Stimulated activated CD4-positive, alpha-beta T cell treated with anti-CD3 and anti-CD28 coated beads, Interleukin-4, amount 100 ng/mL, for 24 hours (primary cell): Measurements from ENCODE around the gene ZBP1.

Source experiments
- DNase-seq: peaks from one replicate; pipeline ENCODE4 v3.0.0-alpha.2; 2020

ZBP1 gene

DNA sequence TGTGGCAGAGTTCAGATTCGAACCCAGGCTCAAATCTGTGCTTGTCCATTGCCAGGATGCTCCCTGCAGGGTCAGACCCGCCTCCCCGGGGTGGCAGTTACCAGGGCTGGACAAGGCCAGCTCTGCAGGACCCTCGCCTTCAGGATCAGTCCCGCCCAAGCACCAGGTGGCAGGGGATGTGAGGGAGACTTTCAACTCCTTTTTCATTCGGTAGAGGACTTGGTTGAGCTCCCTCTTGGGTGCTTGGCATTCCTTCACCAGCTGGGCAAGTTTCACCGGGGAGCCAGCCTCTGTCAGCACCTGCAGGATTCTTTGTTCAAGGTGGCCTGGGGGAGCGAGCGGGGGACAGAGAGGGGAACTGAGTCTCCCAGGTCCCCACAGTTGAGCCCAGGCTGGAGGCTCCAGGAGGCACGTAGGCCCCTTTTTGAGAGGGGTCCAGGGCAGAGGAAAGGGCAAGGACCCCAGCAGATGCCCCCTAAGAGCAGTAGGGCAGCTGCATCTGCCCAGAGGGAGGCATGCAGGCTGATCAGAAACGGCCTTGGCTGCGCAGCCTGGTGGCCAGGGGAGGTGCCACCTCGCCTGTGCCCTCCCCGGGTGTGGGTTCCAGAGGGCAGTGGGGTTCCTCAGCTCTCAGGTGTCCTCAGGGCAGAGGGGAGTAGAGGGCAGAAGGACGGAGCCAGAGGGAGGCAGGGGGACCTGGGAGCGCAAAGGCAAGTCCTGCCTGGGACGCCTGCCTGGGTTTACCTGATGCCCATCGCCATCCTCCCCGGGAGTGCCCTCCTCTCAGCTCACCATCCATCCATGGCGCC lies 3.9 kb downstream of the ZBP1 start:
- DNase-seq, result no peak

DNA sequence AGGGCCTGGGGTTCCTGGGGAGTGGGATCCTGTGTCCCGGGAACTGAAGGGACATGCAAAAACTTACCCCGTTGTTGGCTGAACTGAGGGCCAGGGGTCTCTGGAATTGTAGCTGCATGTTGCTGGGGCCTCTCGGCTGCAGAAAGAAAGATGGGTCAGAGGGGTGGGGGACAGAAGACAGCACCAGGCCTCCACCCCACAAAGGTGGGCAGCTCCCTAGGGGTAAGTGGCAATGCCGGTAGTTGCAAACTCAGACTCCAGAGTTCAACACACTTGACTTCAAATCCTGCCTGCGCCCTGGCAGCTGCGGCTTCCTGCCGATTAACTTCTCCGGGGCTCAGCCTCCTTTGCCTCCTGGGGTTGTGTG lies 4.8 kb downstream of the ZBP1 start:
- no peak for DNase-seq

DNA sequence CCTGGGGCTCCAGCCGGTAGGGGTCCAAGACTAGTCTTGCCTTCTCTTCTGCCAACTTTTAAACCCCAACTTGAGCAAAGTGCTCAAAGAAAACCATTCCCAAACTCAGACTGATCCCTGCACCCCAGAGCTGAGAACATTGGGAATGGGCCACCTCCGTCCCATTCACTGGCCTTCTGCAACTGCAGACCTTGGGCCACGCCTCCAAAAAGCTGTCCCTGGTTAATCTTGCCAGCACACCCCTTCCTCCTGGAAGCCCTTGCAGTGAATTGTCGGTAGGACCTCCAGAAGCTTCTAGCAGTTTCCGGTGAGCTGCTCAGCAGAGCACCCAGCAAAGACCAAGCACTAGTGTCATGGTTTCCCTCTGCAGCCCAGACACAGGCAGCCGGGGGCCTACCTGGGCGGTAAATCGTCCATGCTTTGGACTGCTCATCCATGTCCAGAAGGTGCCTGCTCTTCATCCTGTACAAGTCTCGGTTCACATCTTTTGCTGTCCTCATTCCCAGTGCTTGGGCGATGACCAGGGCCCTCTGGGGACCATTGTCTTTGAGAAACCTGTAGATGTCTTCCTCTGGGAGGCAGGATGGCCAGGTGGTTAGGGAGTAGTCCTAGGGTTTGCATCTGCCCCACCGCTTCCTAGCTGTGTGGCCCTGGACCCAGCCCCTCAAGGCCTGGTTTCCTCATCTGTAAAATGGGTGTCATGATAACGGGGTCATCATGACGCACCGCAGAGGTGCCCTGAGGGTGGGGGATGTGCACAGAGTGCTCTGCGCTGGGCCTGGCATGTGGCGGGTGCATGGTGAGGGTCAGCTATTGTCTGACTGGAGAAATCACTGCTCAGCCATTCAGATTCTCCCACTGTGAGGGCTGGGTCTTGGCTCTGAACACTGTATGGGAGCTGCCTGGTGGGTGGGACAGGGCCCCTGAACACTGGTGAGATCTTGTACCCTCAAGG lies 5.5 kb downstream of the ZBP1 start:
- no peak for DNase-seq

DNA sequence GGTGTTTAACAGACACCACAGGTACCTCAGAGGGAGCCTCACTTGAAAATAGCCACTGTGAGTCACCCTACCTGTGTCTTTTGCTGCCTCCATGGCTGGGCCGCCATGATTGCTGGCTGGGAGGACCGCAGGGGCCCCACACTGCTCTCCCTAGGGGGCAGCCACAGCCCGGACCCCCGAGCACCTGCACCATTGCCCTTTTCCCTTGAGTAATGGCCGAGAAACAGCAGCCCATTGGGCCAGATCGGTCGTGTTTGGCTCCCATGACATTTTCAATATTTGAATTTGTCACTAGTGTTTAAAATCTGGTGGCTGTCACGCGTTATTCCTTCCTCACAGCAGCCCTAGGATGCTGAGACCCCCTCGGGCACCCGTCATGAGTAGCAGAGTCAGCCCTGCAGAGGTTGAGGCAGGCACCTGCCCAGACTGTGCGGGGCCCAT lies 6.7 kb downstream of the ZBP1 start:
- DNase-seq, result no peak

DNA sequence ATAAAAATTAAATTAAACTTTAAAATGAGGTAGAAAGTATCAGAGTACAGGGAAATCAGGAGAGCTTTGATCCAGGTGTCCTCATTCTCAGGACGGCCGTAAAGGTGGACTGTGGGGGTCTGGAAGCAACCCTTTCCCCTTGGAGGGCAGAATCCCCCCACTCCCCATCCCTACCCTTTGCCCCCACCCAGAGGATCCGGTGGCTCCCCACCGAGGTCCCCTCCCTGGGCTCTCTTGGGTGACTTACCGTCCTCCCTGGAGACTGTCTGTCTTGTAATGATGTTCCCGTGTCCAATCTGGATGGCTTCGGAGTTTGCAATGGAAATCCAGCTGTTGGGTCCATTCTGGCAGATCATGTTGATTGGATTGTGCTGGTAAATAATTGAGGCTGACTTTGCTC lies 7.3 kb downstream of the ZBP1 start:
- DNase-seq, result no peak

DNA sequence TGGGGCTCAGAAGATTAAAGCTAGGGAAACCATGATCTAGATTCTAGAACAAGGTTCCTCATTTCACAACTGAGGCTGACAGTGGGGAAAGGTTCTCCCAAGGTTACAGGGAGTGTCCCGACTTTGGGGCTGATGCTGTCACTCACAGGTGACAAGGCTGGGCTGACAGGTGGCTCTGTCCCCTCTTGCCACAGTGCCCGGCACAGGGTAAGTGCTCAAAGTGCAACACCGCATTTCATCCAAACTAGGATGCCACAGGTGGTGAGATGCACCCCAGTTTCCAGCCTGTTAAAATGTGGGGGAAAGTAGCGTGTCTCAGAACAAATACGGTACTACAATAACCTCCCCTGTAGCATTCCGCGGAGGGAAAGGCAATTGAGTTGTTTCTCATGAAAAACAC lies 7.8 kb downstream of the ZBP1 start:
- no peak for DNase-seq

DNA sequence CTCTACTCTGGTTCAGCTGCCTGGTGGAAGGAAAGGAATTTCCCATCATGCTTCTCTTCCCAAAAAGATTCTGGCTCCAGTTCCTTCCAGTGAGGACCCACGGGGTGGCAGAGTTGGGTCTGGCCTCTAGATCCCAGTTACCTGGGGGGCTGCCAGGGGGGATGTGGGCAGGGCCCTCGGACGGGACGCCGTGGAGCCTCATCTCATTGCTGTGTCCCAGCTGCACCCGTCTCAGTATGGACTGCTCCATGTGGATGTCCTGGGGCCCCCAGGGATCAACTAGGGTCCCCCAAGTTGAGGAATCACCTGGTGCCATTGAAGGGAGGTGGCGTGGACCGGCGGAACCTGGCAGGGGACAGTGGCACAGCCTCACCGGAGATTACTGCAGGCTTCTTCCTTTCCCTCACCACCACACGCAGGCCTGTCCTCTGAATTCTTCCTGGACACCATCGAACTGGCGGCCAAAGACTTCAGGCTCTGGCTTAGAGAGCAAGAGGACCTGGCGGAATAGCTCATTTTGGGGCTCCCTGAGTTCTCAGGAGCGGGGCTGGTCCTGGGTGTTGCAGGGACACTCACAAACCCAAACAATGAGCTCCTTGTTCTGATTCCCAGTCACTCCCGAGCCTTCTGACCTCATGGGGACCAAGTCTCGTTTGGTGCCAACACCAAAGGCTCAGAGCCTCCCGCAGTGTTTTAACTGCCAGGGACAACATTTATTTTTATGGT lies 8.5 kb downstream of the ZBP1 start:
- no peak for DNase-seq

DNA sequence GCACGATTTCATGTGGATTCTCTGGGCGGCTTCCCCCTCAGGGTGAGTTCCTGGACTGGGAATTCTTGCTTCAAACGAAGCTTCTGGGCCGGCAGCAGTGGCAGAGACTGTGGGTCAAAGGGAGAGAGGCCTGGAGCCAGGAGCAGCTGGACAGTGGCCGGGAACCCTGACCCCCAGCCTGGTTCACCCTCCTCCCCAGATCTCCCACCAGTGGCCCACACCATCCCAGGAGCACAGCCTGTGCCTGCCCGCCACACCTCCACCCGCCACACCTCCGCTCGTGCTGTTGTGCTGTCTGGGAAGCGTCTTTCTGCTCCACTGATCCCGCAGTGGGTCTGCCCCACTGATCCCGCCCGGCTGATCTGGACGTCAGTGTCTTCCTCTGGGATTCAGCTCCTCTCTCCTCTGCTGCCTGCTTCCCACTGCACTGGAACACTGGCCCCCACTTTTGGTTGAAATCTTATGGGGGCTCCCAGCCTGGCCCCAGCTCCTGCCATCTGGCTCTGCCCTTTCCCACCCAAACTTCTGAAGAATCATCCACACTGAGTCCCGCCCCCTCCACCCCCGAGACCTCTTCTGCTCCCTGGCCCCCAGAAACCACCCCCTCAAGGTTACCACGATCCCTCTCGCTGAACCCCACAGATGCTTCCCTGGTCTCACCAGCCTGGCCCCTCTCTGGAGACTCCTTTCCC lies 9.8 kb downstream of the ZBP1 start:
- no peak for DNase-seq

DNA sequence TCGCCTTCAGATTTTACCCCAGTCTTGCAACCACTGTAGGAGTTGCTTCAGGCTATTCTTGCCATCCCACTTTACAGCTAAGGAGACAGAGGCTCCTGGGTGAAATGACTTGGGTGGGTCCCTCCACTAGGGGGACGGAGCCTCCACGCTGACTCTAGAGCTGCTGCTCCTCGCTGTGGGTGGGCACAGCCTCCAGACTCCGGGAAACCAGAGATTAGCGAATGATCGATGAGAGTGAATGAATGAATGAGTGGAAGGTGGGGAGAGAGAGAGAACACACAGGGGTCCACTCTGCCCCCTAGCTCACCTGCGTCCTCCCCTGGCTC lies 10.4 kb downstream of the ZBP1 start:
- DNase-seq, result no peak

DNA sequence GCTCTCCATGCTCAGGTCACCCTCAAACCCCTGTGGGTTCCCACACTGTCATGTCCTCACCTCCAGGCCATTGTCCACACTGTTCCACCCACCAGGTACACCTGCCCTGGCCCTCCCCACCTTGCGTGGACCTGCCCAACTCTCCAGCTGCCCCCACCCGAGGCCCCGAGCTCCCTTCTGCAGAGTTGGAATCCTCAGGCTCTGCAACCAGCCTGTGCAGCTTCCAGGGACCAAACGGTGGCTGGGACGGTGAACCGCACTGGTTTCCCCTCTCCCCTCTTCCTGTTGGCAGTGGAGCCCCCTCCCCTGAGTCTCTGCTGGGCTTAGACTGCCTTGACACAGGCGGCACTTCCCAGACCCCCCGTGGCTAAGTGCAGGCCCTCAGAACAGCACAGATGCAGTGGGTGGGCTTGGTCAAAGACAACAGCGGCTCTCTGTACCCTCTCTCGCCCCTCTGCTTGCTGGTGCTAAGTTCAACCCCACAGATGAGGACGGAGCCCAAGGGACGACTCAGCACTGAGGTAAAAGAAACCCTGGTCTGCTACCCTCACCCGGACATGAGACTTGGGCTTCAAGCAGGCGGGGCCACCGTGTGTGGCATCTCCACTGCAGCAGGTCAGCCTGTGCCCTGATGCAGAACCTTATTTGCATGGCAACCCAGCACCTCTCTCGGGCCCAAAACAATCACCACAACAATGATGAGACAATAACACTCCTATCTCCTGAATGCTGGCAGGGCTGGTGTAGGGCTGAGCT lies 11.0 kb downstream of the ZBP1 start:
- no peak for DNase-seq

DNA sequence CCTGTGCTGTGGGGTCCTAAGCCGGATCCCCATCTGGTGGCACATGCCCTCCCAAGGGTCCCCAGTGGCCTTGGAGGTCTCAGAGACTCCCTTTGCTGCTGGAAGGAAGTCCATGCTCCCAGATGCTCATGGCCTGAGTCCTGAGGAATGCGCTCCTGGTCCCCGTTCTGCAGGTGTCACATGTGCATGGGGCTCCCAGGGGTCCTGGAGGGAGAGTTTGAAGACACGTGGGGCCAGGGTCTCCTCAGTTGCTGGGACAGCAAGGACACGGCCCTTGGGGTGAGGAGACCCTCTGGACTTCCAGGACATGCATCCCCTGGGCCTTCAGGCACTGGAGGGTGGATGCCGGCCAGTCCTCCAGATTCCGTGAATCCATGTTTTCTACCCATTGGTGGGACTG lies 11.7 kb downstream of the ZBP1 start:
- DNase-seq, result no peak

DNA sequence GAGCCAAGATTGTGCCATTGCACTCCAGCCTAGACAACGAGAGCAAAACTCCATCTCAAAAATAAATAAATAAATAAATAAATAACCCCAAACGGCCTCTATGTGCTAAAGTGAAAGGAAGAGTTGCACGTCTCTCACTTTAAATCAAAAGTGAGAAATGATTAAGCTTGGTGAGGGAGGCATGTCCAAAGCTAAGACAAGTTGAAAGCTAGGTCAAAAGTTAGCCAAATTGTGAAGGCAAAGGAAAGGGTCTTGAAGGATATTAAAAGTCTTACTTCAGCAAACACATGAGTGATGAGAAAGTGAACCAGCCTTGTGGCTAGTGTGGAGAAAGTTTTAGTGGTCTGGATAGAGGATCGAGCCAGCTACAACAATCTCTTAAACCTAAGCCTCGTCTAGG lies 14.3 kb downstream of the ZBP1 start:
- no peak for DNase-seq

DNA sequence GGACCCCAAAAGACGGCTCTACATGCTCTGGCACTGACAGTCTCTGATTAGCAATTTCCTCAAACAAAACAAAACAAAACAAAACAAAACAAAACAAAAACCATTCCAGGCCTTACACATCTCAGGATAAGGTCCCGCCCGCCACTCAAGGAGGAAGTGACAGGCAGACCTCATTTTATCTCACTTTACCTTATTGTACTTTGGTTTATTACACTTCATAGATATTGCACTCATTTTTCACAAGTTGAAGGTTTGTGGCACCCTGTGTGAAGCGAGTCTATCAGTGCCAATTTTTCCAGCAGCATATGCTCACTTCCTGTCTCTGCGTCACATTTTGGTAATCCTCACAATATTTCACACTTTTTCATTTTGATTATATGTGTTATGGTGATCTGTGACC lies 15.2 kb downstream of the ZBP1 start:
- no peak for DNase-seq

DNA sequence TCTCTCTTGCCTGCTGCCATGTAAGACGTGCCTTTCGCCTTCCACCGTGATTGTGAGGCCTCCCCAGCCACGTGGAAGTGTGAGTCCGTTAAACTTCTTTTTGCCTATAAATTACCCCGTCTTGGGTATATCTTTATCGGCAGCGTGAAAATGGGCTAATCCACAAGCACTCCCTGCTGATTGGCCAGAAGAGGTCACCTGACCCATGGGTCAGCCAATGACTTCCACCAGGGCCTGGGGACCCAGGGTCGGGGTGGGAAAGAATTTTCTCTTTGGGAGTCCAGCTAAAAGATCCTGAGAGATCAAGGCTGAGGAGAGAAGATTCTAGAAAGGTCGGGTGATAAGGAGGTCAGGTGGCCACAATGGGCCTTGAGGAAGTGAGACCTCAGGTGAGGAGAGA lies 17.1 kb downstream of the ZBP1 start:
- DNase-seq, result no peak

DNA sequence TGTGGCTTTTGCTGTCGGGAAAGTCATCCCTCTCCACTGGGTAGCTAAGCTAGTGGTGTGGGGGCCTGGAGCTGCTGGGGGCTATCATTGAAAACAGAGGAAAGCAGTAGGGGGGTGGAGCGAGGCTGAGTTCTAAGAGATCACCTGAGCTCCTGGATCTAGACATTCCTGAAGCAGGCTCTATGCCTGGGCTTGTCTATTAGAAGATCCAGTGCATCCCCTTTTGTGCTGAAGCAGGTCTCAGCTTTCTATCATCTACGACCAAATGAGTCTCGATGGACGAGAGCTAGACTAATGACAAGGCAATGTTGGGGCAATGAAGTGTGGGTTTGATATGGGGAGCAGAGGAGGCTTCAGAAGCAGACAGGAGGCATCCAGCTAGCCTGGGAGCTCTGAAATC lies 18.5 kb downstream of the ZBP1 start:
- DNase-seq, result no peak

DNA sequence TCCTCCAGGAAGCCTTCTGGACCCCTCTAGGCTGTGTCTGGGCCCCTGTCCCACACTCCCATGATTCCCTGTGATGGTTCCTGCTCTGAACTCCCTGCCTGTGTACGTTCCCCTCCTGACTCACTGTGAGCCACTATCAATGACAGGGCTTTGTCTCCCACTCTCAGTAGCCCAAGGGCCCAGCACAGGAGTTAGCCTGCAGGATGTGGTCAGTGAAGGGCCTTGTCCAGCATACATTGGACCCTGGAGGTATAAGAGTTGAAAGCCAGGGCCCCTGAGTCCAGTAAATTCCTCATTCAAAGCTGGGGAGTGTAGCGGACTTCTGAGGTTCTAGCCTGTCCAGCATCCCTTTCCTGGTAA lies 19.0 kb downstream of the ZBP1 start:
- DNase-seq, result no peak

DNA sequence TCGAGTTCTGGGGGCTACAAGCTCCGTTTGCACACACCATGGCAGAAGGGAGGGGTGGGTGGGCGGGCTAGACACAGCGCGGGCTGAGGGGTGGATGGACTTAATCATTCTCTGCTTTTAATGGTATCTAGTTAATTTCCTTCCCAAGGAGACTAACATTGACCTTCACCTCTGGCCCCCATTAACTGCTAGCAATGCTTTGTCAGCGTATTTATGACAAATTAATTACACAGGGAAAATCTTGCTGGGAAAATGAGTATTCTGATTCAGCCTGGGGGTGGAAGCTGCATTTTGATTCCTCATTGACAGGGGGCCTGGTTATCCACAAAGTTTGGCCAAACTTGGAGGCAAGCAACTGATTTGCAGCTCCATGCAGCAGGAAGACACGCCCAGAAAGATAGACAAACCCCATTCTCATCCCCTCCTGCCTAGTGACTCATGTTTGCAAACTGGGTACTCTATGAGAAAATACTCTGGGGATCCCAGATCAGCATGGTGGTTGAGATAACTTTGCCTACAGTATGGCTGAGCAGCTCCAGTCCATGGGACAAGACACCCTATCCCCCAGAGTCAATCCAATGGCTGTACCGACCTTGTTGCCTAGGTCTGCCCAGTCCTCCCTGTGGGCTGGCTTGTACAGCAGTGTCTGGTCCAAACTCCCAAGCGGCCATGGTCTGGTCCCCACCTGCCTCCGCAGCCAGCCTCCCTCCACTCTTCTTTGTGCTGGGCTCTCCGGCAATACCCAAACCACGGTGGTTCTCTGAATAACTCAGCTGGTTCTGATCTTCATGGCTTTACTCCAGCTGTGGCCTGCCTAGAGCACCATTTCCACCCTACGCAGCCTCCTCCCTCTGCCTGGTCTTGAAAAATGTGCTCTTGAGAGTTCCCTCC lies 19.7 kb downstream of the ZBP1 start:
- no peak for DNase-seq

DNA sequence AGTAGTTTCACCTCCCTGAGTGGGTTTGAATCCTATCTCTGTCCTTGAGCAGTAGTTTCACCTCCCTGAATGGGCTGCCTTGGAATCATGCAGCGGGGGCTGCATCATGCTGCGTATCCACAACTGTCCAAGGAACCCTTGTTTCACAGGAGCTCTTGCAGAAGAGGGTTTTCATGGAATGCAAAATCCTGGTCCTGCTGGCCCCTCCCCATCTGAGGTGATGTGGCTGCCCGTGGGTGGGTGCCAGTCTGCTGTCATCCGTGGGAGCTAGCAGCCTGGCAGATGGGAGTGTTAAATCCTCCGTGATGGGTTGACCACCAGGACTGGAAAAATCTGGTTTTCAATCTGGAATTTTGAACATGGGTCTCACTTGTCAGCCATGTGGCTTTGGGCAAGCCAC lies 21.7 kb downstream of the ZBP1 start:
- DNase-seq, result no peak

DNA sequence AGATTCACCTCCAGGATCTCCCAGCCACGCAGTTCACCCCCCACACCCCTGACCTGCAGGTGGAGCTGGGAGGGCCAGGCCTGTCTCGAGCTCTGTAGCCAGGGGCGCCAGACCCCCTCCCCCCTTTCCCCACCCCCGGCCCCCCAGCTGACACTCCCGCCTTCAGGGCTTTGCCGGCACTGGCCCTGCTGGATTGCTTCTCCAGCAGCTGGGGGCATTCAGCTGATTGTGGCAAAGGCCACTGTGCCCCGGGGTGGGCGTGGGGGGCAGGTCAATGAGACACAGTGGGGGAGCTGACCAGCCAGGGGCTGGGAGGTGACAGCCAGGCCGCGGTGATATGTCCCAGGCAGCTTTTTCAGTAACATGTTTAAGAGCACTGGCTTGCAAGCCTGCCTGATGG lies 22.2 kb downstream of the ZBP1 start:
- no peak for DNase-seq

DNA sequence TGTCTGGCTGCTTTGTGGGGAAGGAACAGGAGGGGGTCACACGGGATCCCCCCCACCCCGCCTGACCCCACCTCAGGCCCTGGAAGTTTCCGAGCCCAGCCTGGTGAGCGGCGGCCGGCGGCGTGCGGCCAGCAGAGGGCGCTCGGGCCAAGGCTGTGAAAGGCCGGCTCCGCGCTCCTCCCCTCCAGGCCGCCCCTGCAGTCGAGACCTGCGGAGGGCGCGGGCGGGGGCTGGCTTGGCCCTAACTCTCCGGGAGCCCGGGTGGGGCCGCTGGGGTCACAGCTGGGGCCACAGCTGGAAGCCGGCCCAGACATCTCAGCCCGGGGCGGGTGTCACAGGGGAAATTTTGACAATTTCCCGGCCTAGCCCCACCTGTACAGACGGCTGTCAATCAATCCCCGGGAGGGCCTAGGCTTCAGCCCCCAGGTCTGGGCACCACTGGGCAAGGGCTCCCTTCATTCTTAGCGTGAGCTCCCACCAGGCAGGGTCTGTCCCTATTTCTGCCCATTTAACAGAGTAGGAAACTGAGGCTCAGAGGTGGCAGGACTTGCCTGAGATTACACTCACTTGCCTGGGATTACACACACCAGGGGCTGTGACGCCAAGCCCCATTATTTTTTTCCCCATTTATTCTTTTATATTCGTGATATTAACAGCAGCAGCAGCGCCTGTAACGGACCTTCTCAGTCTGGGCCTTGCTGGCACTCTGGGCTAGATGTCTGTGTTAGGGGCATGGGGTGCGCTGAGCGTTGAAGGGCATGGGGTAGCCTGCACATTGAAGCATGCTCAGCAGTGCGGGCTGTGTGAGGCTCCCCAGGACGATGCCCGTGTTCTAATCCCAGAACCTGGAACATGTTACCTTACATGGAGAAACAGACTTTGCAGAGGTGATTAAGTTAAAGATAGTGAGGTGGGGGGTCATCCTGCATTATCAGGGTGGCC lies 23.0 kb downstream of the ZBP1 start:
- DNase-seq, result peak; percentile 73
